Measurements from ENCODE around the gene ZNF561. TPM values are rescaled to one million over a fixed set of nuclear protein-coding genes. Genes with fewer than 3 reads are reported as not detected.
"Not testable (repeated sequence)": the region's sequence is repeated elsewhere in the genome, so short reads cannot be mapped to it uniquely, and the experiment has no call there.

Gene ZNF561
- polyA plus RNA-seq, 2 of the 4 experiments (the other 2 are of a cell fraction): 18.0 to 22.0 TPM

- WGBS (ENCODE audit: missing lambda C conversion rate): 100% methylated on average over 2 of the region's 2 CpGs
- FAIRE-seq (no peak), DNase-seq (ENCODE audit: low read depth in 1 of 2, low spot score in 1 of 2) (no peak), ATAC-seq (no peak)
- H3K4me3 ChIP-seq: no peak overlapping the region
- no peaks in the 10 kb centered on the region for H3K4me1 ChIP-seq
- peaks cover 75% of the 10 kb centered on the region for H3K9me3 ChIP-seq
- TF ChIP-seq POLR2A (IDR thresholded peaks at IDR 0.05; ENCODE audit: low read length): no peak
- TF ChIP-seq TFCP2L1 (CRISPR knock-in tag; IDR thresholded peaks at IDR 0.05): no peak
- no peak for TF ChIP-seq POLR2AphosphoS2 (conservative IDR thresholded peaks at IDR 0.05; ENCODE audit: low read length)
- TF ChIP-seq GATA3 (IDR thresholded peaks at IDR 0.05; ENCODE audit: borderline replicate concordance): no peak
- TF ChIP-seq MYC (IDR thresholded peaks at IDR 0.05; ENCODE audit: borderline replicate concordance, low read length): no peak
- no peak for TF ChIP-seq RAD21 (conservative IDR thresholded peaks at IDR 0.05 in 1 of 2, IDR thresholded peaks at IDR 0.05 in 1 of 2)
- TF ChIP-seq HOXB13 (CRISPR knock-in tag; IDR thresholded peaks at IDR 0.05; ENCODE audit: low read depth): no peak
- no peak for TF ChIP-seq BCL3 (IDR thresholded peaks at IDR 0.05)
- no peak for TF ChIP-seq HDAC2 (IDR thresholded peaks at IDR 0.05)
- TF ChIP-seq NPAS2 (CRISPR knock-in tag; IDR thresholded peaks at IDR 0.05; ENCODE audit: borderline replicate concordance): no peak
- no peak for TF ChIP-seq RFX5 (IDR thresholded peaks at IDR 0.05)
- no peak for TF ChIP-seq KDM5A (IDR thresholded peaks at IDR 0.05)
- ChIA-PET POLR2A (no interaction called here), CTCF (no interaction called here)
- no peak overlapping the region for H3K4me2 ChIP-seq
- H3K27ac ChIP-seq: no peak overlapping the region
Observed at GRCh38 chr19:9658769-9659168, 37.7 kb upstream of the ZNF561 start.

GRCh38 chr19:9653066-9653555, 32.1 kb upstream of the ZNF561 start:
- H3K9me3 ChIP-seq: peaks cover 89% of the 10 kb centered on the region
- H3K4me1 ChIP-seq; H3K27ac ChIP-seq; DNase-seq (ENCODE audit: low read depth in 1 of 2, low spot score in 1 of 2); CTCF ChIA-PET; H3K4me3 ChIP-seq; FAIRE-seq; POLR2A ChIA-PET; ATAC-seq; H3K4me2 ChIP-seq: not testable (repeated sequence)
- WGBS (ENCODE audit: missing lambda C conversion rate): 89% methylated on average over 5 of the region's 5 CpGs
- 0 out of 2 replicates have a peak, but pooled peaks have one; percentile 11 for TF ChIP-seq KDM1A (IDR thresholded peaks at IDR 0.05; ENCODE audit: low read depth)

- H3K9me3 ChIP-seq: peaks cover 92% of the 10 kb centered on the region
- H3K27ac ChIP-seq; CTCF ChIA-PET; DNase-seq (ENCODE audit: low read depth in 1 of 2, low spot score in 1 of 2); H3K4me3 ChIP-seq; POLR2A ChIA-PET; H3K4me2 ChIP-seq; ATAC-seq; FAIRE-seq; H3K4me1 ChIP-seq: not testable (repeated sequence)
- 98% methylated on average over 3 of the region's 3 CpGs for WGBS (ENCODE audit: missing lambda C conversion rate)
Observed at GRCh38 chr19:9651464-9651863, 30.4 kb upstream of the ZNF561 start.

- H3K9me3 ChIP-seq: peaks cover 88% of the 10 kb centered on the region
- ATAC-seq: no peak
- FAIRE-seq: no peak
- WGBS (ENCODE audit: missing lambda C conversion rate): 90% methylated on average over 5 of the region's 5 CpGs
- DNase-seq (ENCODE audit: low read depth in 1 of 2, low spot score in 1 of 2): no peak
- POLR2A ChIA-PET: no interaction called here
- CTCF ChIA-PET: no interaction called here
- H3K4me2 ChIP-seq: no peak overlapping the region
- H3K4me1 ChIP-seq: no peaks in the 10 kb centered on the region
- no peak overlapping the region for H3K4me3 ChIP-seq
- no peak overlapping the region for H3K27ac ChIP-seq
- TF ChIP-seq HMGXB4 (CRISPR knock-in tag; IDR thresholded peaks at IDR 0.05; ENCODE audit: borderline replicate concordance) (no peak), SMC3 (IDR thresholded peaks at IDR 0.05) (no peak), BCL3 (IDR thresholded peaks at IDR 0.05) (no peak), TFCP2L1 (CRISPR knock-in tag; IDR thresholded peaks at IDR 0.05) (no peak), FOSL2 (IDR thresholded peaks at IDR 0.05) (no peak), FOSL2 (CRISPR knock-in tag; IDR thresholded peaks at IDR 0.05) (no peak), HOXB13 (CRISPR knock-in tag; IDR thresholded peaks at IDR 0.05; ENCODE audit: low read depth) (no peak), ESRRA (IDR thresholded peaks at IDR 0.05; ENCODE audit: borderline replicate concordance, low read length) (no peak), HES2 (IDR thresholded peaks at IDR 0.05) (no peak), EHF (CRISPR knock-in tag; IDR thresholded peaks at IDR 0.05) (no peak), RARB (CRISPR knock-in tag; IDR thresholded peaks at IDR 0.05) (no peak), NPAS2 (CRISPR knock-in tag; IDR thresholded peaks at IDR 0.05; ENCODE audit: borderline replicate concordance) (no peak), REST (IDR thresholded peaks at IDR 0.05) (no peak), HOXB5 (CRISPR knock-in tag; IDR thresholded peaks at IDR 0.05) (no peak), ZFP36 (IDR thresholded peaks at IDR 0.05; ENCODE audit: borderline replicate concordance, partially characterized antibody) (no peak)
Observed at GRCh38 chr19:9650345-9650744, 29.3 kb upstream of the ZNF561 start.

Data from A549 (cell line).